HL-60 (cell line): ENCODE data around the gene KRT9.

Experiments
- DNase-seq, 2 experiments: peaks; one replicate each; pipeline ENCODE4 v3.0.0-alpha.2; 2010 to 2020; ENCODE audit warnings: low read depth in 1 of 2, low spot score in 1 of 2
- H3K27ac ChIP-seq: fragments of 250-450 bp; sonication (Bioruptor Pico); replicated peaks from 2 replicates; pipeline ENCODE4 v1.5.1; 2020; ENCODE audit warnings: mild to moderate bottlenecking, moderate library complexity
- H3K27me3 ChIP-seq: fragments of 250-450 bp; sonication (Bioruptor Pico); 2 replicates; pipeline ENCODE4 v1.5.1; 2021; ENCODE audit warnings: mild to moderate bottlenecking, moderate library complexity; ENCODE audit not compliant: insufficient read depth, poor library complexity, severe bottlenecking
- H3K4me3 ChIP-seq: replicated peaks from 2 replicates; pipeline ENCODE4 v1.5.1; 2011; ENCODE audit warnings: mild to moderate bottlenecking, control low read depth, low read length; ENCODE audit not compliant: insufficient read depth
- GABPA ChIP-seq: IDR thresholded peaks from 2 replicates; pipeline ENCODE4 v1.6.1; 2012; ENCODE audit warnings: low read depth
- POLR2AphosphoS5 ChIP-seq: IDR thresholded peaks from 2 replicates; pipeline ENCODE4 v1.6.1; 2012; ENCODE audit warnings: low read depth
- SPI1 ChIP-seq: IDR thresholded peaks from 2 replicates; pipeline ENCODE4 v1.6.1; 2012; ENCODE audit warnings: low read depth, mild to moderate bottlenecking, borderline replicate concordance
- TF ChIP-seq, protein P1 (sequence below): IDR thresholded peaks from one replicate; pipeline ENCODE4 v1.5.1; 2011; ENCODE audit warnings: low read length, control low read depth, inconsistent platforms; ENCODE audit not compliant: insufficient read depth
- TF ChIP-seq, protein P2 (sequence below): IDR thresholded peaks from 2 replicates; pipeline ENCODE4 v1.6.1; 2012; ENCODE audit warnings: low read depth; ENCODE audit not compliant: insufficient replicate concordance

Gene KRT9

DNA sequence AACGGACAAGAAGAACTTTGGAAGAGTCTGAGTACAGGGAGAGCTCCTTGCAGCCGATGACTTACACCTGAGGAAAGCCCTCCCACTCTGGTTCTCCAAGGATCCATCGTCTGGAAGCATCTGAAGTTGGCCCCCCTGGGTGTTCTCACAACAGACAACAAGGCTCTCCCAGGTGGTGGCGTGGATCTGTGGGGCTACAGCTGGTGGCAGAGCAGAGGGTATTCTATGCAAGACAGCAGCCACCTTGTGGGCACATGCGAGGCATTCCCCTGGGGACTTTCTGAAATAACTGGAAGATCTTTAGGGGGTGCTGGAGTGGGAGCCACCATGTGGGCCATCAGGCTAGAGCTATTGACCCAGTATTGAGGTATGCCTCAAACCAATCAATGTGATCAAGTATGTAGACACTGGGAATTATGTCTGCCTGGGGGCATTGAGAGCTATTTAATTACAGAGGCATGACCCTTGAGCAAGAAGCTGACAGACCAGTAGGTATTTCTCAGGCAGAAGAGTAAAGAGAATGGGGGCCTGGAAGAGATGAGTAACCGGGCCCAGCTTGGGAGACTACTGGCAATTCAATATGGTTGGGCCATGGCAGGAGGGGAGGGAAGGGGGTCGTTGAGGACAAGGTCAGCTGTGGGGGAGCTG lies 36.8 kb downstream of the KRT9 start:
- no peak for TF ChIP-seq SPI1
- TF ChIP-seq GABPA = no peak
- TF ChIP-seq POLR2AphosphoS5 = no peak
- TF ChIP-seq, protein P1, sequence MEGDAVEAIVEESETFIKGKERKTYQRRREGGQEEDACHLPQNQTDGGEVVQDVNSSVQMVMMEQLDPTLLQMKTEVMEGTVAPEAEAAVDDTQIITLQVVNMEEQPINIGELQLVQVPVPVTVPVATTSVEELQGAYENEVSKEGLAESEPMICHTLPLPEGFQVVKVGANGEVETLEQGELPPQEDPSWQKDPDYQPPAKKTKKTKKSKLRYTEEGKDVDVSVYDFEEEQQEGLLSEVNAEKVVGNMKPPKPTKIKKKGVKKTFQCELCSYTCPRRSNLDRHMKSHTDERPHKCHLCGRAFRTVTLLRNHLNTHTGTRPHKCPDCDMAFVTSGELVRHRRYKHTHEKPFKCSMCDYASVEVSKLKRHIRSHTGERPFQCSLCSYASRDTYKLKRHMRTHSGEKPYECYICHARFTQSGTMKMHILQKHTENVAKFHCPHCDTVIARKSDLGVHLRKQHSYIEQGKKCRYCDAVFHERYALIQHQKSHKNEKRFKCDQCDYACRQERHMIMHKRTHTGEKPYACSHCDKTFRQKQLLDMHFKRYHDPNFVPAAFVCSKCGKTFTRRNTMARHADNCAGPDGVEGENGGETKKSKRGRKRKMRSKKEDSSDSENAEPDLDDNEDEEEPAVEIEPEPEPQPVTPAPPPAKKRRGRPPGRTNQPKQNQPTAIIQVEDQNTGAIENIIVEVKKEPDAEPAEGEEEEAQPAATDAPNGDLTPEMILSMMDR = no peak
- TF ChIP-seq, protein P2, sequence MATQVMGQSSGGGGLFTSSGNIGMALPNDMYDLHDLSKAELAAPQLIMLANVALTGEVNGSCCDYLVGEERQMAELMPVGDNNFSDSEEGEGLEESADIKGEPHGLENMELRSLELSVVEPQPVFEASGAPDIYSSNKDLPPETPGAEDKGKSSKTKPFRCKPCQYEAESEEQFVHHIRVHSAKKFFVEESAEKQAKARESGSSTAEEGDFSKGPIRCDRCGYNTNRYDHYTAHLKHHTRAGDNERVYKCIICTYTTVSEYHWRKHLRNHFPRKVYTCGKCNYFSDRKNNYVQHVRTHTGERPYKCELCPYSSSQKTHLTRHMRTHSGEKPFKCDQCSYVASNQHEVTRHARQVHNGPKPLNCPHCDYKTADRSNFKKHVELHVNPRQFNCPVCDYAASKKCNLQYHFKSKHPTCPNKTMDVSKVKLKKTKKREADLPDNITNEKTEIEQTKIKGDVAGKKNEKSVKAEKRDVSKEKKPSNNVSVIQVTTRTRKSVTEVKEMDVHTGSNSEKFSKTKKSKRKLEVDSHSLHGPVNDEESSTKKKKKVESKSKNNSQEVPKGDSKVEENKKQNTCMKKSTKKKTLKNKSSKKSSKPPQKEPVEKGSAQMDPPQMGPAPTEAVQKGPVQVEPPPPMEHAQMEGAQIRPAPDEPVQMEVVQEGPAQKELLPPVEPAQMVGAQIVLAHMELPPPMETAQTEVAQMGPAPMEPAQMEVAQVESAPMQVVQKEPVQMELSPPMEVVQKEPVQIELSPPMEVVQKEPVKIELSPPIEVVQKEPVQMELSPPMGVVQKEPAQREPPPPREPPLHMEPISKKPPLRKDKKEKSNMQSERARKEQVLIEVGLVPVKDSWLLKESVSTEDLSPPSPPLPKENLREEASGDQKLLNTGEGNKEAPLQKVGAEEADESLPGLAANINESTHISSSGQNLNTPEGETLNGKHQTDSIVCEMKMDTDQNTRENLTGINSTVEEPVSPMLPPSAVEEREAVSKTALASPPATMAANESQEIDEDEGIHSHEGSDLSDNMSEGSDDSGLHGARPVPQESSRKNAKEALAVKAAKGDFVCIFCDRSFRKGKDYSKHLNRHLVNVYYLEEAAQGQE = no peak
- H3K27ac ChIP-seq = no peak overlapping the region
- peaks cover 11% of the 10 kb centered on the region for H3K27me3 ChIP-seq
- DNase-seq = no peak
- no peak overlapping the region for H3K4me3 ChIP-seq

DNA sequence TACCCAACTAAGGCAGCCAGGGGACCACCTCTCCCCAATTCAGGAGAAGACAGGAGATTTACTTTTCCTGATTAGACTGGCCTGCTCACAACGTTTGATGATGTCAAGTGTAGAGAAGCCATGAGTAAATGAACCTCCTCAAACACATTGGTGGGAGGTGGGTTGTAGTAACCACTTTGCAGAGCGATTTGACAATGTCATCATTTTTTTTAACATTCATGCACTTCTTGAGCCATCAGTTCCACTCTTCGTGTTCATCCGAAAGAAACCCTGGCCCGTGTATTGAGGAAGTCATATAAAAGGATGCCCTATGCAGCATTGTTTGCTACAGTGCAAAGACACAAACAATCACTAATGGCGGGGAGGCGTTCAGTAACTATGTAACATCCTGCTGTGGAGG lies 38.2 kb downstream of the KRT9 start:
- Histone ChIP-seq H3K27ac (no peak overlapping the region), H3K27me3 (peaks cover 17% of the 10 kb centered on the region), H3K4me3 (no peak overlapping the region)
- no peak for DNase-seq
- TF ChIP-seq, protein P2 = no peak
- TF ChIP-seq, protein P1 = no peak
- TF ChIP-seq GABPA (no peak), POLR2AphosphoS5 (no peak), SPI1 (no peak)

DNA sequence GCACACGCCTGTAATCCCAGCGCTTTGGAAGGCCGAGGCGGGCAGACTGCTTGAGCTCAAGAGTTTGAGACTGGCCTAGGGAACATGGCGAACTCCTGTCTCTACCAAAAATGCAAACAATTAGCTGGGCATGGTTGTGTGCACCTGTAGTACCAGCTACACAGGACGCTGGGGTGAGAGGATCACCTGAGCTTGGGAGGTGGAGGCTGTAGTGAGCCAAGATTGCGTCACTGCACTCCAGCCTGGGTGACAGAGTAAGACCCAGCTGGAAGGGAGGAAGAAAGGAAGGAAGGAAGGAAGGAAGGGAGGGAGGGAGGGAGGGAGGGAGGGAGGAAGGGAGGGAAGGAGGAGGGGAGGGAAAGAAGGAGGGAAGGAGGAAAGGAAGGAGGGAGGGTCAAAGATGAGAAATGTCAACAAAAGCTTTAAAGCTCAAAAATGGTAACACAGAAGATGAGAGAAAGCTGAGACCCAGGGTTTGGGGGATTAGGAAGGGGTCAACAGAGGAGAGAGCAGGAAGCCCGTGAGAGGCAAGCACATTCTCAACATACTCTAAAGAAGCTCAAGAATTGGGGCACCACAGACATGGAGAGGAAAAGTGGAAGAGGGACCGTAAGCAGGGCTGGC lies 38.8 kb downstream of the KRT9 start:
- Histone ChIP-seq H3K4me3 (no peak overlapping the region), H3K27ac (no peak overlapping the region), H3K27me3 (peaks cover 22% of the 10 kb centered on the region)
- TF ChIP-seq, protein P1 = no peak
- TF ChIP-seq, protein P2 = no peak
- TF ChIP-seq SPI1 = no peak
- TF ChIP-seq POLR2AphosphoS5 = no peak
- no peak for TF ChIP-seq GABPA
- DNase-seq = no peak
